K562 (cell line): ENCODE results near the gene FUBP3.

Experiments
- KDM2B ChIP-seq: fragments of 250-450 bp; sonication (Bioruptor Pico); IDR thresholded peaks from 2 replicates; pipeline ENCODE4 v1.8.0; 2021; ENCODE audit warnings: mild to moderate bottlenecking, moderate library complexity
- MAFK ChIP-seq: IDR thresholded peaks from 2 replicates; pipeline ENCODE4 v1.6.1; 2011; ENCODE audit warnings: low read length, improper control_type of control experiment
- POLR2AphosphoS5 ChIP-seq: IDR thresholded peaks from 2 replicates; pipeline ENCODE4 v1.6.1; 2011; ENCODE audit warnings: mild to moderate bottlenecking, low read depth, low read length, moderate library complexity; ENCODE audit not compliant: control insufficient read depth, insufficient read depth
- TFAP4 ChIP-seq: sonication (generic); formaldehyde crosslinking; IDR thresholded peaks from 2 replicates; pipeline ENCODE4 v1.8.0; 2022; ENCODE audit warnings: missing genetic modification reagents, mild to moderate bottlenecking, moderate library complexity, borderline replicate concordance
- TF ChIP-seq, protein P1 (sequence below), 3 experiments: IDR thresholded peaks in 2 of 3; conservative IDR thresholded peaks in 1 of 3; 2 replicates each; pipeline ENCODE4 v1.5.1; 2011 to 2012; ENCODE audit warnings: low read length in 3 of 3, mild to moderate bottlenecking in 3 of 3, control low read depth in 2 of 3, improper control_type of control experiment in 1 of 3, inconsistent platforms in 1 of 3, low read depth in 1 of 3, mixed read lengths in 1 of 3, moderate library complexity in 1 of 3; ENCODE audit not compliant: insufficient read depth in 2 of 3

DNA sequence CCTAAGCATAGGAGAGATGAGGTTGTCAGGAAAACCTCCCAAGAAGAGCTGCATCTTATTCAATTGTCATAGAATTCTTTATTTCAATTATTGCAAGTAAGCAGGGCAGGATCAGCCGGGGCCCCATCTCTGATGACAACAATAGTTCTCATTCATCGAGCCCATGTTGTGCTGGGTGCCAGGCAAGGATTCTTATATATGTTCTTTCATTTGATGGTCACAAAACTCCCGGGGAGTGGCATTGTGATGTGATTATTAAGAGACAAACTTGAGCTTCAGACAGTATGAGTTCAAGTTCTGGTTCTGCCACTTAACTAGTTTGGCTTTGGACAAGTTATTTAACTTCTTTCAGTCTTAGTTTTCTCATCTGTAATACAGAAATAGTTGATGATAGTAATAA is 8.5 kb downstream of the FUBP3 start:
- TF ChIP-seq, protein P1, sequence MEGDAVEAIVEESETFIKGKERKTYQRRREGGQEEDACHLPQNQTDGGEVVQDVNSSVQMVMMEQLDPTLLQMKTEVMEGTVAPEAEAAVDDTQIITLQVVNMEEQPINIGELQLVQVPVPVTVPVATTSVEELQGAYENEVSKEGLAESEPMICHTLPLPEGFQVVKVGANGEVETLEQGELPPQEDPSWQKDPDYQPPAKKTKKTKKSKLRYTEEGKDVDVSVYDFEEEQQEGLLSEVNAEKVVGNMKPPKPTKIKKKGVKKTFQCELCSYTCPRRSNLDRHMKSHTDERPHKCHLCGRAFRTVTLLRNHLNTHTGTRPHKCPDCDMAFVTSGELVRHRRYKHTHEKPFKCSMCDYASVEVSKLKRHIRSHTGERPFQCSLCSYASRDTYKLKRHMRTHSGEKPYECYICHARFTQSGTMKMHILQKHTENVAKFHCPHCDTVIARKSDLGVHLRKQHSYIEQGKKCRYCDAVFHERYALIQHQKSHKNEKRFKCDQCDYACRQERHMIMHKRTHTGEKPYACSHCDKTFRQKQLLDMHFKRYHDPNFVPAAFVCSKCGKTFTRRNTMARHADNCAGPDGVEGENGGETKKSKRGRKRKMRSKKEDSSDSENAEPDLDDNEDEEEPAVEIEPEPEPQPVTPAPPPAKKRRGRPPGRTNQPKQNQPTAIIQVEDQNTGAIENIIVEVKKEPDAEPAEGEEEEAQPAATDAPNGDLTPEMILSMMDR (IDR thresholded peaks at IDR 0.05 in 2 of 3, conservative IDR thresholded peaks at IDR 0.05 in 1 of 3; ENCODE audit: insufficient read depth in 2 of 3, low read depth in 1 of 3, low read length in 3 of 3), result no peak
- TF ChIP-seq KDM2B (CRISPR knock-in tag) (no peak), MAFK (no peak), POLR2AphosphoS5 (no peak), TFAP4 (CRISPR knock-in tag) (no peak)
